Stimulated activated CD4-positive, alpha-beta T cell treated with anti-CD3 and anti-CD28 coated beads, Interleukin-4, amount 100 ng/mL, for 48 hours (primary cell): Measurements from ENCODE around the gene GPX3.

Experiments
- DNase-seq, 2 donors: peaks; one replicate each; pipeline ENCODE4 v3.0.0-alpha.2; 2020; ENCODE audit warnings: low read depth in 2 of 2

Gene GPX3

GRCh38 chr5:151058301-151058700 lies 37.9 kb downstream of the GPX3 start:
- DNase-seq: no peak

DNA sequence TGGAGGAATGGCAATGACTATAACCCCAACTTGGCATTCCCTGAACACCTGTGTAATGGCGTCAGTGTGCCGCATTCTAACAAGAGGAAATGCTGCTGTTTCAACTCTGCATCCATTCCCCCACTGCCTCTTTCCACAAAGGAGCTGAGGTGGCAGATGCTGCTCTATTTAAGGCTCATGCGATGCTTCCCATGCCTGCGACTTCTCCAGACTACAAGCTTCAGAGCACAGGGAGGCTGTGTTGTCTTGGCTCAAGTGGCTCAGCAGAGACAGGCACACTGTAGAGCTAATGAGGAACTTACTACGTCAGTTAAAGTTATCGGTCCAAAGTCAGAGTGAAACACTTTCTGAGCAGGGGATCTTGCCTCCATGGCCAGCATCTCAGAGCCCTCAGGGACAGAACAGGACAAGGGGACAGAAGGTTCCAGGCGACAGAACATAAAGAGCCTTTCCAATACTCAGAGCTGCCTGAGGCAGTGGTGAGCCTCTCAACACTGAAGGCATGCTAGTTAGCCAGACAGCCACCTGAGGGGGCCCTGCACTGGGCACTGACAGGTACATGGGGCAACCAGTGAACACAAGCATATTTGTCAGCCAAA lies 38.6 kb downstream of the GPX3 start:
- DNase-seq: no peak

DNA sequence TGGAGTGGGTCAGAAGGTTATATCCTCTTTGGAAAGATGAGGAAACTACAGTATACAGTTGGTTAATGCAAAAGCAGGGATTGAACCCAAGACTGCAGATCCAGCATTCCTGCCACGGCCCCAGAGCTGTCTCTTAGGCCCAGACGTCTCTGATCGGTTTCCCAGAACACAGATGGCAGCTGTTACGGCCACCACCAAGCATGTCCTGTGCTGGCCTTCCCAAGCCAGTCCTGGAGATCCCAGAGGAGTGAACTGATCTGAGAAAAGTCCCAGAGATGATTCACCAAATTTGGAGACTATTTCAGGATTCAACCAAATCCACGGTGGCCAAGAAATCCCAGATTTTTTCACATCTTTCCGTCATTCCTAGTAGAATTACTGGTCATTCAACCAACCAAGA lies 40.4 kb downstream of the GPX3 start:
- DNase-seq: no peak

DNA sequence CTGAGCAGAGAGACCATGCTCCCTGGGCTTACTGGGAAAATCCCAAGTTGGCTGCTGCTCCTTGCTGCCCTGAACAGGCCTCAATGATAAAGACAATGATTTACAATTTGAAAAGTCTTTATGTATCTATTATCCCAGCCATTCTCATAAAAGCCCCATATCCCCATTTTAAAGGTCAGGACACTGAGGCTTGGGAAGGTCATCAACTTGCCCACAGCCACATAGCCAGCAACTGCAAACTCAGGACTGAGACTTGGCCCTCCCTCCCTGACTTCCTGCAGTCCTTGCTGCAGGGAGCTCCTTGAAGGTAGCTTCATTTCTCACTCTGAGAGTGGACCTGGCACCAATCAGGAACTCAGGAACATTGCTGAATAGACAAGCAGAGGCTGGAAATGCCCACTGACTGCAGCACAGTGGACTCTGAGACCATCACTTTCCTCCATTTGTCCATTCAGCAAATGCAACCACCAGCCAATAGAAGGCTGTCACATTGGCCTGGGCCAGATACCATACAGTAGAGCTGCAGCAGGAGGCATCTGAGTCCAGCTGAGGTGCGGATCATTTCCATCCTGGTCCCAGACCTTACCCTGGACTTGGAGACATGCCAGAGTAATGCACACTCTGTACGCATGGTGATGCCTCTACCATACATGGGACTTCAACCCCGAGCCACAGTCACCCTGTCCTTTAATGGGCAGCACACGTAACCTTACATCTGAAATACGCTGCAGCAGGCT lies 42.2 kb downstream of the GPX3 start:
- no peak for DNase-seq

GRCh38 chr5:151063142-151063989 lies 43.0 kb downstream of the GPX3 start:
- no peak for DNase-seq

DNA sequence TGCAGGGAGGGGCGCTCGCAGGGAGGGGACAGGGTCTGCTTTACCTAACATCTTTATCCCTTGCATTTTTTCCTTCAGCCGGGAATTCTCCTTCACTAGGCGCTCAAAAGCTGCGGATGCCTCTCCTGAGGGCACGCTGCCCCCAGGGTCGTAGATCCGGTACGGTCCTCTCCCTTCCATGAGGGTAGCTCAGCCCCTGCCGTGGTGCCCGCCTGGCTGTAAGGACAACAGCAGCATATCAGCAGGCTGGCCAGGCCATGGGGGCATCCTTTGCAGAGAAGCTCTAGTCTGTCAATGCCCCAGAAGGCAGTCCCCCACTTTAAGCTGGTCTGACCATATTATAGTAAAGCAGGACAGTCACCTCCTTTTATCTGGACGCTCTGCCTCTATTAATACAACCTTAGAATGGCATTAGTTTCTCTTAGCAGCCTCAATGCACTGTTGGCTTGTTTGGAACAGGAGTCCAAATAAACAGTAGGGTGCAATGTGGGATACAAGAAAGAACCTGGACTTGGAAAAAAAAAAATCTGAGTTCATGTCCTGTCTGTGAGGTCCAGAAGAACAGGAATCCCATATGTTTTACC lies 44.6 kb downstream of the GPX3 start:
- DNase-seq: no peak

DNA sequence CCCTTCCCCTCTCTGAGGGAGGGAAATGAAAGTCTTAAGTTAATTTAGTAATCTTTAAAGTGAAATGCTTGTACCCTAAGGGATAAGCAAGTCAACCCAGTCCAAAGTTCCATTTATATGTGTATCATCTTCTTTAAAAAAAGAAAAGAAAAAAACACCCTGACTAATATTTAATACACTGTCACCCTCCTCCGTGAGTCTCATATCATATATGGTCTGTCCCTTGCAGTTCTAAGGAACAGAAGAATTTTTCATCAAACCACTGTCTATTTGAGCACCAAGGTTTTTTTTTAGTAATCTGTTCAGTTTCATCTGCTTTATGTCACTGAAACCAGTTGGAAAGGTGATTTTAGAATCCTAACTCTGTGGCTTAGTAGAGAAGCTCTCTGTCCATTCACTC lies 45.2 kb downstream of the GPX3 start:
- no peak for DNase-seq

DNA sequence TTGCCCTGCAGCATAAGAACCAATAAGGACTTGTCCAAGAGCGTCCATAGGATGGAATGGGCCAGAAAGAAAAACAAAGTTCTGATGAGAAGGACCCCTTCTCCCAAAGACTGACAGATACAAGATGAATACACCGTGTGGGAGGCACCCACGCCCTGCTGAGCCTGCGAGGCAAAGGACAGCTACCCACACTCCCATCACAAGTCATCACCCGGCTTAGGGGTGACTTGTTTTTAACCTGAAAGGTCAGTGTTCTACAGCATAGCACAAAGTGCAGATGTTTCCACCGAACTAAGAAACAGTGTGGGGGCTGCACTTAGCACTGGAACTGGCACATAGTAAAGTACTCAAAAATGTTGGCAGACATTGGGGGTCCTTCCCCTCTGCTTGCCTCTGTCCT lies 46.5 kb downstream of the GPX3 start:
- no peak for DNase-seq

GRCh38 chr5:151067632-151068432 lies 47.4 kb downstream of the GPX3 start:
- no peak for DNase-seq

GRCh38 chr5:151068433-151069197 lies 48.2 kb downstream of the GPX3 start:
- no peak for DNase-seq

- DNase-seq: no peak
Measured at GRCh38 chr5:151070449-151070848, 50.1 kb downstream of the GPX3 start.

DNA sequence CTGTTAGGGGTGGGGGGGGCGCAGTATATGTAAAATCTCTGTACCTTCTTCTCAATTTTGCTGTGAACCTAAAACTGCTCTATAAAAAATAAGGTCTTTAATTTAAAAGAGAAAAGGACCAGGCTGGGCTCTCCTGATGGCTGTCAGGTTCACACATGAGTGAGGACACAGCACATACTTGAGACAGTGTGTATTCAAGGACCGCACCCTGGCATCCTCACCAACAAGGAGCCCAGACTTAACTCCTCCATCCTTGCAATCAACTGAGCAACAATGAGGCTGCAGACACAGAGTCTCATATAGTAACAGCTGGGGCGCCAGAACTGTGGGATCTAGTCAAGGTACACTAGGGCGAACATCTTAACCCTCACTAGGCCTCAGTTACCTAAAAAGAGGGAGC lies 50.6 kb downstream of the GPX3 start:
- DNase-seq: no peak

- DNase-seq: no peak
Measured at GRCh38 chr5:151071848-151072629, 51.6 kb downstream of the GPX3 start.

- no peak for DNase-seq
Measured at GRCh38 chr5:151072630-151073025, 52.2 kb downstream of the GPX3 start.

DNA sequence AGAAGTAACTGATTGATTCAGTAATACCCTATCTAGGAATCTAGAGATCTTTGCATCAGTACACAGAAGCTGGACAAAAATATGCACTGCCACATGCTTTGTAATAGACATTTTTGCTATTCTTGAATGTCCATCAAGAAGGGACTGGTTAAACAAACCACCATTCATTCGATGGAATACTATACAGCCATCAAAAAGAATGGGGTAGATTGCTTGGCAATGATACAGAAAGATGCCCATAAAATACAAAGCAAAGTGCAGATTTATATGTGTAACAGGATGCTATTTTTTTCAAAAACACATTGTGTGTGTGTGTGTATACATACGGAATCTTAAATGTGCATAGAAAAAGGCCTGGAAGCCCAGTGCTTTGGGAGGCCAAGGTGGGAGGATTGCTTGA lies 52.9 kb downstream of the GPX3 start:
- DNase-seq: no peak

- no peak for DNase-seq
Measured at GRCh38 chr5:151074557-151074956, 54.2 kb downstream of the GPX3 start.

DNA sequence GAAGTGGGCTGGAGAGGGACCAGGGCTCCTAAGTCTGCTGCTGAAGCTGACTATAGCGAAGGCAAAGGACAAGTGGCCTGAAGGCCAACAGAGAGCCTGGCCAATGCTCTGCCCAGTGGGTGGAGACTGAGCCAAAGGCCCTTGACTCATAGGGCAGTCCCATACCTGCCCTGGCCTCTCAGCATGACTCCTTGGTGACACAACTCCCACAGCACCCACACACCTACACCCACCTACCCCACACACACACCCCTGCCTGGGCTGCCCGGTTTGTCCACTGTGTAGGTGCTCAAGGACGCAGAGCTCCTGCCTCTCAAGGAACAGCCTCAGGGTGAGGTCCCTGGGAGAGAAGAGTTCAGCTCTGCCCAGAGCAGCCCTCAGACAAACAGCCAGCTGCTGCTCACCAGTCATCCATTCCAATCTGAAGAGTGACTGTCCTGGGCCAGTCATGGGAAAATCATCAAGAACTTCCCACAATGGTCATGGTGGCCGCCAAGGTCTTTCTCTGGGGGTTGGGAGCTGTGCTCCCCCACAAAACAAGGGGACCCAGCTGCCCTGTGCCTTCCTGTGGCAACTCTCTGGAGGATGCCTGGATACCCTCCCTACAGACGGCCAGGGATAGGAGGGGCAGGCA lies 55.4 kb downstream of the GPX3 start:
- no peak for DNase-seq

- no peak for DNase-seq
Measured at GRCh38 chr5:151076616-151077015, 56.2 kb downstream of the GPX3 start.

- DNase-seq: no peak
Measured at GRCh38 chr5:151077419-151077818, 57.0 kb downstream of the GPX3 start.

DNA sequence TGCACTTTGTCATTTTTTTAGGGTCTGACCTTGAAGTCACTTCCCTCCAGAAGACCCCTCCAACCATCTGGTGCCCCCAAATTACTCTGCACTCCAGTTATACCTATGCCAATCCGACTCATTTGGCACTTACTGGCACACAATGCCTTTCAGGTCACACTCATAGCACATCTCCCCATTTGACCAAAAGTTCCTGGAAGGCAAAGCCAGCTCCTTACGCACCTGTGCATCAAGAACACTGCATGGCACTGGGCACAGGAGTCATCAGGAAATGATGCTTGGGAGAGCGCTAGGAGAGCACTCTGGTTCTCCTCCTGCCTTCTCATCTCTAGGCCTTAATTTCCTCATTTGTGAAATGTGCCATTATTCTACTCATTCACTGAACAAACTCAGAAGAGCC lies 57.6 kb downstream of the GPX3 start:
- DNase-seq: no peak
